Measurements from ENCODE around the gene HMCN2.

DNA sequence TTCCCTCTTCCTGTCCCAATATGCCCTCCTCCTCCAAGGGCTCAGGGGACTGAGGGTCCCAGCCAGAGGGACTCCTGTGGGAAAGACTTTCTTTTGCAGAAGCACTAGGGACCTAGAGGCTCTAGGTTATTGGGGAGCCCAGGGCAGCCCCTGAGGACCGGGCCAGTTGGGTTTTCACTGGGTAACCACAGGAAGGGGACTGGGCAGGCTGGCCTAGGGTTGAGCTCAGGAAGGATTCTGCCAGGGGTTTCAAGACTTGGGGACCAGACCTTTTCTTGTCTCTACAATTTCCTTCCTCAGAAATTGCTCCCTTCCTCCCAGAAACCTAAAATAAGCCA is 24.4 kb upstream of the HMCN2 start:
- TF ChIP-seq REST (IDR thresholded peaks at IDR 0.05) = no peak
- TF ChIP-seq, protein P1, sequence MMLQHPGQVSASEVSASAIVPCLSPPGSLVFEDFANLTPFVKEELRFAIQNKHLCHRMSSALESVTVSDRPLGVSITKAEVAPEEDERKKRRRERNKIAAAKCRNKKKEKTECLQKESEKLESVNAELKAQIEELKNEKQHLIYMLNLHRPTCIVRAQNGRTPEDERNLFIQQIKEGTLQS (IDR thresholded peaks at IDR 0.05) = no peak
- no peak for TF ChIP-seq GABPA (IDR thresholded peaks at IDR 0.05 in 1 of 2, conservative IDR thresholded peaks at IDR 0.05 in 1 of 2)
- TF ChIP-seq, protein P2, sequence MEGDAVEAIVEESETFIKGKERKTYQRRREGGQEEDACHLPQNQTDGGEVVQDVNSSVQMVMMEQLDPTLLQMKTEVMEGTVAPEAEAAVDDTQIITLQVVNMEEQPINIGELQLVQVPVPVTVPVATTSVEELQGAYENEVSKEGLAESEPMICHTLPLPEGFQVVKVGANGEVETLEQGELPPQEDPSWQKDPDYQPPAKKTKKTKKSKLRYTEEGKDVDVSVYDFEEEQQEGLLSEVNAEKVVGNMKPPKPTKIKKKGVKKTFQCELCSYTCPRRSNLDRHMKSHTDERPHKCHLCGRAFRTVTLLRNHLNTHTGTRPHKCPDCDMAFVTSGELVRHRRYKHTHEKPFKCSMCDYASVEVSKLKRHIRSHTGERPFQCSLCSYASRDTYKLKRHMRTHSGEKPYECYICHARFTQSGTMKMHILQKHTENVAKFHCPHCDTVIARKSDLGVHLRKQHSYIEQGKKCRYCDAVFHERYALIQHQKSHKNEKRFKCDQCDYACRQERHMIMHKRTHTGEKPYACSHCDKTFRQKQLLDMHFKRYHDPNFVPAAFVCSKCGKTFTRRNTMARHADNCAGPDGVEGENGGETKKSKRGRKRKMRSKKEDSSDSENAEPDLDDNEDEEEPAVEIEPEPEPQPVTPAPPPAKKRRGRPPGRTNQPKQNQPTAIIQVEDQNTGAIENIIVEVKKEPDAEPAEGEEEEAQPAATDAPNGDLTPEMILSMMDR (IDR thresholded peaks at IDR 0.05; ENCODE audit: low read depth, low read length, missing input control) = no peak
- no peak for TF ChIP-seq SP1 (IDR thresholded peaks at IDR 0.05)
- no peak for TF ChIP-seq RAD21 (IDR thresholded peaks at IDR 0.05)
- TF ChIP-seq TAF1 (conservative IDR thresholded peaks at IDR 0.05) = no peak
- TF ChIP-seq, protein P3, sequence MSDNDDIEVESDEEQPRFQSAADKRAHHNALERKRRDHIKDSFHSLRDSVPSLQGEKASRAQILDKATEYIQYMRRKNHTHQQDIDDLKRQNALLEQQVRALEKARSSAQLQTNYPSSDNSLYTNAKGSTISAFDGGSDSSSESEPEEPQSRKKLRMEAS (IDR thresholded peaks at IDR 0.05) = no peak
- no peak for TF ChIP-seq JUND (IDR thresholded peaks at IDR 0.05)
- no peak for TF ChIP-seq HNF4G (IDR thresholded peaks at IDR 0.05)
- TF ChIP-seq YY1 (IDR thresholded peaks at IDR 0.05) = no peak

Data from liver (tissue), 3 donors.